Measurements from ENCODE around the gene ERBB2.
"Not testable (repeated sequence)": the region's sequence is repeated elsewhere in the genome, so short reads cannot be mapped to it uniquely, and the experiment has no call there.

Gene ERBB2

GRCh38 chr17:39763051-39763820, 63.4 kb downstream of the ERBB2 start:
- H3K4me3 Mint-ChIP-seq = no peak overlapping the region
- peaks cover 21% of the 10 kb centered on the region for H3K27me3 Mint-ChIP-seq (ENCODE audit: low read depth)
- H3K27ac Mint-ChIP-seq = peak overlapping the region in 2 of 3 experiments; percentile 18 to 60
- peaks cover 9% of the 10 kb centered on the region for H3K4me1 Mint-ChIP-seq
- H3K36me3 Mint-ChIP-seq (ENCODE audit: low read depth) = no peaks in the 10 kb centered on the region
- no peak for TF ChIP-seq CTCF (IDR thresholded peaks at IDR 0.05; ENCODE audit: unreplicated experiment in 3 of 3)
- no peaks in the 10 kb centered on the region for H3K9me3 Mint-ChIP-seq

GRCh38 chr17:39764171-39764570, 64.3 kb downstream of the ERBB2 start:
- H3K36me3 Mint-ChIP-seq (ENCODE audit: low read depth); H3K4me1 Mint-ChIP-seq; H3K4me3 Mint-ChIP-seq; H3K9me3 Mint-ChIP-seq; H3K27ac Mint-ChIP-seq: not testable (repeated sequence)
- peaks cover 14% of the 10 kb centered on the region for H3K27me3 Mint-ChIP-seq (ENCODE audit: low read depth)

GRCh38 chr17:39765175-39765574, 65.3 kb downstream of the ERBB2 start:
- H3K4me1 Mint-ChIP-seq = peaks cover 9% of the 10 kb centered on the region
- H3K27me3 Mint-ChIP-seq (ENCODE audit: low read depth) = peaks cover 14% of the 10 kb centered on the region
- H3K27ac Mint-ChIP-seq = no peak overlapping the region
- H3K4me3 Mint-ChIP-seq = no peak overlapping the region
- no peak for TF ChIP-seq CTCF (IDR thresholded peaks at IDR 0.05; ENCODE audit: unreplicated experiment in 3 of 3)
- H3K36me3 Mint-ChIP-seq (ENCODE audit: low read depth) = no peaks in the 10 kb centered on the region
- H3K9me3 Mint-ChIP-seq = no peaks in the 10 kb centered on the region

GRCh38 chr17:39765766-39766165, 65.9 kb downstream of the ERBB2 start:
- TF ChIP-seq CTCF (IDR thresholded peaks at IDR 0.05; ENCODE audit: unreplicated experiment in 3 of 3) = no peak
- H3K27ac Mint-ChIP-seq = no peak overlapping the region
- no peaks in the 10 kb centered on the region for H3K36me3 Mint-ChIP-seq (ENCODE audit: low read depth)
- H3K4me1 Mint-ChIP-seq = peaks cover 9% of the 10 kb centered on the region
- peaks cover 14% of the 10 kb centered on the region for H3K27me3 Mint-ChIP-seq (ENCODE audit: low read depth)
- no peaks in the 10 kb centered on the region for H3K9me3 Mint-ChIP-seq
- no peak overlapping the region for H3K4me3 Mint-ChIP-seq

- peaks cover 9% of the 10 kb centered on the region for H3K4me1 Mint-ChIP-seq
- H3K9me3 Mint-ChIP-seq = no peaks in the 10 kb centered on the region
- no peak overlapping the region for H3K4me3 Mint-ChIP-seq
- no peaks in the 10 kb centered on the region for H3K36me3 Mint-ChIP-seq (ENCODE audit: low read depth)
- no peak overlapping the region for H3K27ac Mint-ChIP-seq
- peaks cover 11% of the 10 kb centered on the region for H3K27me3 Mint-ChIP-seq (ENCODE audit: low read depth)
- TF ChIP-seq CTCF (IDR thresholded peaks at IDR 0.05; ENCODE audit: unreplicated experiment in 3 of 3) = no peak
These were observed 67.3 kb downstream of the ERBB2 start for GRCh38 chr17:39767147-39767546.

GRCh38 chr17:39769974-39770587, 70.2 kb downstream of the ERBB2 start:
- H3K27me3 Mint-ChIP-seq (ENCODE audit: low read depth) = peaks cover 16% of the 10 kb centered on the region
- H3K4me3 Mint-ChIP-seq = no peak overlapping the region
- no peaks in the 10 kb centered on the region for H3K36me3 Mint-ChIP-seq (ENCODE audit: low read depth)
- TF ChIP-seq CTCF (IDR thresholded peaks at IDR 0.05; ENCODE audit: unreplicated experiment in 3 of 3) = no peak
- peaks cover 4% of the 10 kb centered on the region for H3K4me1 Mint-ChIP-seq
- no peaks in the 10 kb centered on the region for H3K9me3 Mint-ChIP-seq
- H3K27ac Mint-ChIP-seq = no peak overlapping the region
